Raji (cell line): Measurements from ENCODE around the gene CDKN2AIPNL.

Experiments
- POLR2A ChIP-seq: IDR thresholded peaks from 2 replicates; pipeline ENCODE4 v1.6.1; 2011; ENCODE audit warnings: low read depth, low read length, control low read depth; ENCODE audit not compliant: insufficient read depth

The CDKN2AIPNL gene

GRCh38 chr5:134427540-134428041, 15.9 kb upstream of the CDKN2AIPNL start:
- no peak for TF ChIP-seq POLR2A

- no peak for TF ChIP-seq POLR2A
These were observed 14.7 kb upstream of the CDKN2AIPNL start for GRCh38 chr5:134426361-134426760.

- no peak for TF ChIP-seq POLR2A
These were observed 11.7 kb upstream of the CDKN2AIPNL start for GRCh38 chr5:134423376-134423775.

- no peak for TF ChIP-seq POLR2A
These were observed 11.2 kb upstream of the CDKN2AIPNL start for GRCh38 chr5:134422791-134423365.

- no peak for TF ChIP-seq POLR2A
These were observed 8.7 kb upstream of the CDKN2AIPNL start for GRCh38 chr5:134420343-134420742.

GRCh38 chr5:134418958-134419357, 7.3 kb upstream of the CDKN2AIPNL start:
- no peak for TF ChIP-seq POLR2A

- TF ChIP-seq POLR2A = no peak
These were observed 6.0 kb upstream of the CDKN2AIPNL start for GRCh38 chr5:134417707-134418106.

- no peak for TF ChIP-seq POLR2A
These were observed 1.4 kb upstream of the CDKN2AIPNL start for GRCh38 chr5:134413046-134413445.

- TF ChIP-seq POLR2A = no peak
These were observed 494 bp downstream of the CDKN2AIPNL start for GRCh38 chr5:134411228-134411545.

GRCh38 chr5:134410822-134411221, 859 bp downstream of the CDKN2AIPNL start:
- TF ChIP-seq POLR2A = no peak

GRCh38 chr5:134409321-134409720, 2.4 kb downstream of the CDKN2AIPNL start:
- TF ChIP-seq POLR2A = no peak

GRCh38 chr5:134406390-134406789, 5.3 kb downstream of the CDKN2AIPNL start:
- TF ChIP-seq POLR2A = no peak

- no peak for TF ChIP-seq POLR2A
These were observed 7.7 kb downstream of the CDKN2AIPNL start for GRCh38 chr5:134403951-134404350.

- TF ChIP-seq POLR2A = no peak
These were observed 13.0 kb downstream of the CDKN2AIPNL start for GRCh38 chr5:134398609-134399155.

- no peak for TF ChIP-seq POLR2A
These were observed 14.5 kb downstream of the CDKN2AIPNL start for GRCh38 chr5:134397196-134397595.

- TF ChIP-seq POLR2A = no peak
These were observed 15.4 kb downstream of the CDKN2AIPNL start for GRCh38 chr5:134396274-134396673.

GRCh38 chr5:134394932-134395331, 16.7 kb downstream of the CDKN2AIPNL start:
- no peak for TF ChIP-seq POLR2A
